Testis (tissue), 2 donors: ENCODE data around the gene UGT1A1.

ENCODE experiments used
- CTCF ChIP-seq, 3 experiments: fragments of 450-650 bp in 2 of 3; fragments of 200-600 bp in 1 of 3; sonication (generic) in 1 of 3; IDR thresholded peaks; one replicate each; pipeline ENCODE4 v1.5.1; 2016 to 2019; ENCODE audit warnings: antibody characterized with exemption in 3 of 3, mild to moderate bottlenecking in 2 of 3, moderate library complexity in 1 of 3
- POLR2A ChIP-seq: fragments of 450-650 bp; IDR thresholded peaks from one replicate; pipeline ENCODE4 v1.6.1; 2017; ENCODE audit warnings: antibody characterized with exemption, mild to moderate bottlenecking, moderate library complexity

GRCh38 chr2:233764264-233764663 is 4.2 kb downstream of the UGT1A1 start:
- no peak for TF ChIP-seq CTCF (IDR thresholded peaks at IDR 0.05)
- no peak for TF ChIP-seq POLR2A
